HCT116 (cell line): ENCODE results near the gene NCF4. TPM values are rescaled to one million over a fixed set of nuclear protein-coding genes. Genes with fewer than 3 reads are reported as not detected.

Source experiments
- ATAC-seq: fragments of 200-7000 bp; cut with Tn5 transposase; 2 replicates; pipeline ENCODE4 v1.9.1; 2020; ENCODE audit warnings: mild to moderate bottlenecking, moderate library complexity
- BruUV-seq: library from RNA; stranded (reverse); fragments of 400-500 nt; replicated peaks from 2 replicates; lab custom pipeline; 2021; lab: Mats Ljungman, UMichigan
- CTCF ChIA-PET: fragments of 300-600 bp; sonication (Branson Sonifier 250); formaldehyde crosslinking; loops from one replicate; lab custom pipeline; 2021; ENCODE audit warnings: antibody characterized with exemption; lab: Charles Lee
- POLR2A ChIA-PET: fragments of 300-600, 350-600 bp; sonication (Branson Sonifier 250); formaldehyde crosslinking; loops from one replicate; lab custom pipeline; 2021; ENCODE audit warnings: antibody characterized with exemption; lab: Charles Lee
- RAD21 ChIA-PET, 2 experiments: fragments of 300-600 bp; sonication (Branson Sonifier 250); formaldehyde crosslinking; loops; one replicate each; lab custom pipeline; 2023; ENCODE audit warnings: low total read pairs in 2 of 2; ENCODE audit not compliant: uncharacterized antibody in 2 of 2, unreplicated experiment in 2 of 2, low non-redundant PET in 1 of 2; lab: Charles Lee
- DNase-seq: peaks from one replicate; pipeline ENCODE4 v3.0.0-alpha.2; 2010; ENCODE audit warnings: low read depth, low spot score
- H2AFZ ChIP-seq: fragments of 200-600 bp; shearing (Covaris generic), sonication (generic); 2 replicates; pipeline ENCODE4 v1.6.1; 2017; ENCODE audit warnings: low read depth, mixed run types, mixed read lengths, antibody characterized with exemption, low read length; ENCODE audit not compliant: poor library complexity, severe bottlenecking
- H3K27ac ChIP-seq: 2 replicates; pipeline ENCODE4 v1.5.1; 2012; ENCODE audit warnings: low read depth, low read length
- H3K27me3 ChIP-seq: fragments of 200-600 bp; sonication (generic); 2 replicates; pipeline ENCODE4 v1.6.1; 2016; ENCODE audit warnings: mixed run types, low read length, mixed read lengths; ENCODE audit not compliant: insufficient read depth
- H3K36me3 ChIP-seq, 2 experiments: fragments of 200-500 bp in 1 of 2; fragments of 200-600 bp in 1 of 2; sonication (Bioruptor generic) in 1 of 2; sonication (generic) in 1 of 2; 2 replicates each; pipeline versions ENCODE4 v1.5.1 to v1.6.1; 2014 to 2016; ENCODE audit warnings: low read length in 2 of 2, inconsistent platforms in 1 of 2, mixed read lengths in 1 of 2, mixed run types in 1 of 2; ENCODE audit not compliant: insufficient read depth in 2 of 2, control insufficient read depth in 1 of 2
- H3K4me1 ChIP-seq, 2 experiments: fragments of 200-600 bp in 1 of 2; sonication (generic) in 1 of 2; 2 replicates each; pipeline versions ENCODE4 v1.5.1 to v1.6.1; 2012 to 2017; ENCODE audit warnings: low read length in 2 of 2, inconsistent platforms in 1 of 2, mild to moderate bottlenecking in 1 of 2, mixed read lengths in 1 of 2, mixed run types in 1 of 2, moderate library complexity in 1 of 2; ENCODE audit not compliant: insufficient read depth in 2 of 2, control insufficient read depth in 1 of 2
- H3K4me2 ChIP-seq: fragments of 200-600 bp; sonication (generic); 2 replicates; pipeline ENCODE4 v1.6.1; 2017; ENCODE audit warnings: mixed run types, low read length, mixed read lengths
- H3K4me3 ChIP-seq, 2 experiments: fragments of 200-600 bp in 1 of 2; sonication (generic) in 1 of 2; replicated peaks in 1 of 2; 2 replicates each; pipeline ENCODE4 v1.5.1; 2011 to 2016; ENCODE audit warnings: low read length in 2 of 2, control low read depth in 1 of 2, low read depth in 1 of 2, mild to moderate bottlenecking in 1 of 2, mixed read lengths in 1 of 2, mixed run types in 1 of 2
- H3K79me2 ChIP-seq: fragments of 200-600 bp; sonication (generic); 2 replicates; pipeline ENCODE4 v1.6.1; 2017; ENCODE audit warnings: mild to moderate bottlenecking, mixed run types, low read length, moderate library complexity, mixed read lengths; ENCODE audit not compliant: insufficient read depth
- H3K9ac ChIP-seq: fragments of 200-600 bp; sonication (generic); 2 replicates; pipeline ENCODE4 v1.6.1; 2016; ENCODE audit warnings: low read length, mixed read lengths
- H3K9me2 ChIP-seq: fragments of 200-600 bp; sonication (generic), shearing (Covaris generic); 2 replicates; pipeline ENCODE4 v1.6.1; 2017; ENCODE audit warnings: mixed run types, mild to moderate bottlenecking, moderate library complexity; ENCODE audit not compliant: insufficient read depth
- H3K9me3 ChIP-seq, 2 experiments: fragments of 200-500 bp in 1 of 2; fragments of 200-600 bp in 1 of 2; sonication (Bioruptor generic) in 1 of 2; sonication (generic) in 1 of 2; 2 replicates each; pipeline ENCODE4 v1.6.1; 2014 to 2017; ENCODE audit warnings: low read length in 2 of 2, mixed read lengths in 2 of 2, inconsistent platforms in 1 of 2, low read depth in 1 of 2, mild to moderate bottlenecking in 1 of 2, mixed run types in 1 of 2, moderate library complexity in 1 of 2; ENCODE audit not compliant: control insufficient read depth in 1 of 2, insufficient read depth in 1 of 2
- H4K20me1 ChIP-seq: fragments of 200-600 bp; sonication (generic), shearing (Covaris generic); 2 replicates; pipeline ENCODE4 v1.6.1; 2017; ENCODE audit warnings: mixed run types, mild to moderate bottlenecking, moderate library complexity; ENCODE audit not compliant: insufficient read depth
- CBX3 ChIP-seq: IDR thresholded peaks from 2 replicates; pipeline ENCODE4 v1.6.1; 2012; ENCODE audit warnings: low read depth
- CEBPB ChIP-seq: IDR thresholded peaks from 2 replicates; pipeline ENCODE4 v1.6.1; 2012; ENCODE audit warnings: low read depth
- EGR1 ChIP-seq: IDR thresholded peaks from 2 replicates; pipeline ENCODE4 v1.6.1; 2012; ENCODE audit warnings: low read depth
- ELF1 ChIP-seq: IDR thresholded peaks from 2 replicates; pipeline ENCODE4 v1.6.1; 2012; ENCODE audit warnings: low read depth, borderline replicate concordance
- EZH2phosphoT487 ChIP-seq: fragments of 200-600 bp; IDR thresholded peaks from 2 replicates; pipeline ENCODE4 v1.6.1; 2018; ENCODE audit warnings: antibody characterized with exemption, borderline replicate concordance
- SRF ChIP-seq: IDR thresholded peaks from 2 replicates; pipeline ENCODE4 v1.6.1; 2012; ENCODE audit warnings: low read depth
- ZNF274 ChIP-seq: fragments of 200-500 bp; sonication (Bioruptor generic); IDR thresholded peaks from 2 replicates; pipeline ENCODE4 v1.6.1; 2014; ENCODE audit warnings: mild to moderate bottlenecking, low read depth, low read length, inconsistent platforms
- intact Hi-C: fragments of 100-400 bp; cut with micrococcal nuclease; formaldehyde crosslinking; loops from 2 replicates; pipeline ENCODE4 v1.10.0; 2022
- total RNA-seq: library from RNA; stranded (reverse); gene quantifications from one replicate; pipeline ENCODE4 v1.2.1, GENCODE V29; 2021; ENCODE audit not compliant: unreplicated experiment
- TF ChIP-seq, protein P1 (sequence below): IDR thresholded peaks from 2 replicates; pipeline ENCODE4 v1.6.1; 2011; ENCODE audit warnings: mild to moderate bottlenecking, low read length, moderate library complexity; ENCODE audit not compliant: insufficient replicate concordance; ENCODE audit errors: extremely low read depth
- TF ChIP-seq, protein P2 (sequence below): IDR thresholded peaks from 2 replicates; pipeline ENCODE4 v1.6.1; 2012
- TF ChIP-seq, protein P3 (sequence below): IDR thresholded peaks from 2 replicates; pipeline ENCODE4 v1.6.1; 2012; ENCODE audit warnings: low read depth

The NCF4 gene
- total RNA-seq, 1 experiment from 2014 or later, result 0.37 TPM

- intact Hi-C loops, result no loop called here
- no peak overlapping the region for H3K4me3 ChIP-seq
- no peak overlapping the region for H2AFZ ChIP-seq
- no peaks in the 10 kb centered on the region for H3K79me2 ChIP-seq
- ATAC-seq, result no peak
- no peak for DNase-seq
- peaks cover 5% of the 10 kb centered on the region; the same call in 1 of the 2 replicates for H3K27me3 ChIP-seq
- ChIA-PET POLR2A (no interaction called here), RAD21 (no interaction called here), CTCF (no interaction called here)
- H3K4me2 ChIP-seq, result no peak overlapping the region
- H3K9me3 ChIP-seq, result no peaks in the 10 kb centered on the region
- H3K9me2 ChIP-seq, result no peaks in the 10 kb centered on the region
- H4K20me1 ChIP-seq, result no peaks in the 10 kb centered on the region
- H3K9ac ChIP-seq, result no peak overlapping the region
- H3K36me3 ChIP-seq, result no peaks in the 10 kb centered on the region
- H3K4me1 ChIP-seq, result no peaks in the 10 kb centered on the region
- no TSS peak for BruUV-seq
- TF ChIP-seq EGR1 (no peak), CEBPB (peak; percentile 54; the same call in 1 of the 2 replicates)
- H3K27ac ChIP-seq, result no peak overlapping the region
Measured at GRCh38 chr22:36881504-36882245, 20.9 kb downstream of the NCF4 start.

GRCh38 chr22:36884349-36885158, 23.7 kb downstream of the NCF4 start:
- no peak overlapping the region for H2AFZ ChIP-seq
- H3K27ac ChIP-seq, result no peak overlapping the region
- ATAC-seq, result no peak
- H3K4me1 ChIP-seq, result no peaks in the 10 kb centered on the region
- no TSS peak for BruUV-seq
- intact Hi-C loops, result no loop called here
- no peaks in the 10 kb centered on the region for H4K20me1 ChIP-seq
- no peak overlapping the region for H3K9ac ChIP-seq
- no peak overlapping the region for H3K4me3 ChIP-seq
- H3K36me3 ChIP-seq, result no peaks in the 10 kb centered on the region
- H3K4me2 ChIP-seq, result no peak overlapping the region
- no peaks in the 10 kb centered on the region for H3K9me2 ChIP-seq
- TF ChIP-seq SRF (no peak), ELF1 (no peak), EZH2phosphoT487 (no peak), CBX3 (no peak), ZNF274 (no peak)
- TF ChIP-seq, protein P1, sequence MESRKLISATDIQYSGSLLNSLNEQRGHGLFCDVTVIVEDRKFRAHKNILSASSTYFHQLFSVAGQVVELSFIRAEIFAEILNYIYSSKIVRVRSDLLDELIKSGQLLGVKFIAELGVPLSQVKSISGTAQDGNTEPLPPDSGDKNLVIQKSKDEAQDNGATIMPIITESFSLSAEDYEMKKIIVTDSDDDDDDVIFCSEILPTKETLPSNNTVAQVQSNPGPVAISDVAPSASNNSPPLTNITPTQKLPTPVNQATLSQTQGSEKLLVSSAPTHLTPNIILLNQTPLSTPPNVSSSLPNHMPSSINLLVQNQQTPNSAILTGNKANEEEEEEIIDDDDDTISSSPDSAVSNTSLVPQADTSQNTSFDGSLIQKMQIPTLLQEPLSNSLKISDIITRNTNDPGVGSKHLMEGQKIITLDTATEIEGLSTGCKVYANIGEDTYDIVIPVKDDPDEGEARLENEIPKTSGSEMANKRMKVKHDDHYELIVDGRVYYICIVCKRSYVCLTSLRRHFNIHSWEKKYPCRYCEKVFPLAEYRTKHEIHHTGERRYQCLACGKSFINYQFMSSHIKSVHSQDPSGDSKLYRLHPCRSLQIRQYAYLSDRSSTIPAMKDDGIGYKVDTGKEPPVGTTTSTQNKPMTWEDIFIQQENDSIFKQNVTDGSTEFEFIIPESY, result no peak
- TF ChIP-seq, protein P2, sequence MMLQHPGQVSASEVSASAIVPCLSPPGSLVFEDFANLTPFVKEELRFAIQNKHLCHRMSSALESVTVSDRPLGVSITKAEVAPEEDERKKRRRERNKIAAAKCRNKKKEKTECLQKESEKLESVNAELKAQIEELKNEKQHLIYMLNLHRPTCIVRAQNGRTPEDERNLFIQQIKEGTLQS, result no peak
- TF ChIP-seq, protein P3, sequence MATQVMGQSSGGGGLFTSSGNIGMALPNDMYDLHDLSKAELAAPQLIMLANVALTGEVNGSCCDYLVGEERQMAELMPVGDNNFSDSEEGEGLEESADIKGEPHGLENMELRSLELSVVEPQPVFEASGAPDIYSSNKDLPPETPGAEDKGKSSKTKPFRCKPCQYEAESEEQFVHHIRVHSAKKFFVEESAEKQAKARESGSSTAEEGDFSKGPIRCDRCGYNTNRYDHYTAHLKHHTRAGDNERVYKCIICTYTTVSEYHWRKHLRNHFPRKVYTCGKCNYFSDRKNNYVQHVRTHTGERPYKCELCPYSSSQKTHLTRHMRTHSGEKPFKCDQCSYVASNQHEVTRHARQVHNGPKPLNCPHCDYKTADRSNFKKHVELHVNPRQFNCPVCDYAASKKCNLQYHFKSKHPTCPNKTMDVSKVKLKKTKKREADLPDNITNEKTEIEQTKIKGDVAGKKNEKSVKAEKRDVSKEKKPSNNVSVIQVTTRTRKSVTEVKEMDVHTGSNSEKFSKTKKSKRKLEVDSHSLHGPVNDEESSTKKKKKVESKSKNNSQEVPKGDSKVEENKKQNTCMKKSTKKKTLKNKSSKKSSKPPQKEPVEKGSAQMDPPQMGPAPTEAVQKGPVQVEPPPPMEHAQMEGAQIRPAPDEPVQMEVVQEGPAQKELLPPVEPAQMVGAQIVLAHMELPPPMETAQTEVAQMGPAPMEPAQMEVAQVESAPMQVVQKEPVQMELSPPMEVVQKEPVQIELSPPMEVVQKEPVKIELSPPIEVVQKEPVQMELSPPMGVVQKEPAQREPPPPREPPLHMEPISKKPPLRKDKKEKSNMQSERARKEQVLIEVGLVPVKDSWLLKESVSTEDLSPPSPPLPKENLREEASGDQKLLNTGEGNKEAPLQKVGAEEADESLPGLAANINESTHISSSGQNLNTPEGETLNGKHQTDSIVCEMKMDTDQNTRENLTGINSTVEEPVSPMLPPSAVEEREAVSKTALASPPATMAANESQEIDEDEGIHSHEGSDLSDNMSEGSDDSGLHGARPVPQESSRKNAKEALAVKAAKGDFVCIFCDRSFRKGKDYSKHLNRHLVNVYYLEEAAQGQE, result no peak
- TF ChIP-seq, all 23 proteins: peak for 0
- ChIA-PET CTCF (no interaction called here), RAD21 (no interaction called here), POLR2A (no interaction called here)
- no peak for DNase-seq
- Histone ChIP-seq H3K79me2 (no peaks in the 10 kb centered on the region), H3K27me3 (peaks cover 5% of the 10 kb centered on the region; the same call in 1 of the 2 replicates), H3K9me3 (no peaks in the 10 kb centered on the region)
